Occipital lobe (tissue), 2 donors: ENCODE data around the gene CEBPE. TPM values are rescaled to one million over a fixed set of nuclear protein-coding genes. Genes with fewer than 3 reads are reported as not detected.

Experiments used
- DNase-seq: peaks from one replicate; lab custom pipeline; 2025; lab: John Stamatoyannopoulos, UW
- total RNA-seq: library from RNA; depleted of rRNA; stranded (reverse); fragments of >200 nt; gene quantifications from one replicate; pipeline ENCODE4 v1.2.3, GENCODE V29; 2014

The CEBPE gene
- total RNA-seq, 1 donor from 2014 or later: 0.31 TPM

DNA sequence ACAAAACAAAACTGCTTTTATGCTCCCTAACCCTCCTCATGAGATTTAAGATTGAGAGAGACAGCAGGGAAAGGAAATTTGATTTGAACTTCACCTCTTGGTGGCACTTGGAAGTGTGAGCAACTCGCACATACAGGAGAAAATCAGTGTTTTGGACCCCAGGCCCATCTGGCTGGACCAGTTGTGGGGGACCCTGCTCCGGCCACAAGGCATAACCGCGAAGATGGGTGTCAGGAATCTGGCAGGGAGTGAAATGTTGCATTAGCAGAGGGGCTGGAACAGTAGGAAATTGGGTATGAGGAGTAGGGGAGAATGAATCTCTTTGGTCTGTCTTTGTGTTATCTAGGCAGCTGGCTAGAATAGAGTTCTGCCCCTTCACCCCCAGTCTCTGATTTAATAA, 15.5 kb downstream of the CEBPE start:
- DNase-seq: no peak

GRCh38 chr14:23102801-23103200, 16.3 kb downstream of the CEBPE start:
- DNase-seq: no peak

GRCh38 chr14:23101986-23102625, 16.9 kb downstream of the CEBPE start:
- DNase-seq: no peak

DNA sequence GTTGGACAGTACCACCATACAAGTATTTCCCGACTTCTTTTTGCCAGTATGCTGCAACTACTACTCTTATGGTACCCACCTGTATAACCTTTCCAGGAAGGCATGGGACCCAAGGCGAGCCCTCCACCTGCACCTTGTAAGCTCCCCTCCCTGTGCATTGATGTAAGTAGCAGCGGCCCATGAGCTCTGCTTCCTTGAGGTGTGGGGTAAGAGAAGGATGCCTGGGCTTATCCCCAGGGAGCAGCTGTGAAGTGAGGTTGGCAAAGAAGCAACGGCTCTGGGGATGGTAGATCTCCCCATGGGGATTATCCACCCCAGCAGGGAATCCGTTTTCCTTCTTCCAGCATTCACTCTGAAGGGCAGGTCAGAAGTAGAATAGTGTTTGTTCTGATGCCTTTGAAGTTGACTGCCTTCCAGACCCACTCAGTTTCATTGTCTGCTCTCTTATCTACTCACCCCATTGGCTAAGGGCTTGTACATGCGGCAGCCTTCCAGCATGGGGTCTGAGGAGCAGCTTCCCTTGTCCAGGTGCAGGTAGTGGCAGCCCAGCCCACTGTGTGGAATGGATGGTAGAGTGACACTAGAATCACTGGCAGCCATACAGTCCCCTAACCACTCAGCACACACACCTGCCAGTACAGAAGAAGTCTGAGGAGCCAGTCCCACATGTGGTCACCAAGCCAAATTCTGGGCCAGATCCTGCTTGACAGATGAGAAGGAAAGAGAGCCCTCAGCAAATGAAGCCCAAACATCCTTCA, 17.7 kb downstream of the CEBPE start:
- DNase-seq: no peak

DNA sequence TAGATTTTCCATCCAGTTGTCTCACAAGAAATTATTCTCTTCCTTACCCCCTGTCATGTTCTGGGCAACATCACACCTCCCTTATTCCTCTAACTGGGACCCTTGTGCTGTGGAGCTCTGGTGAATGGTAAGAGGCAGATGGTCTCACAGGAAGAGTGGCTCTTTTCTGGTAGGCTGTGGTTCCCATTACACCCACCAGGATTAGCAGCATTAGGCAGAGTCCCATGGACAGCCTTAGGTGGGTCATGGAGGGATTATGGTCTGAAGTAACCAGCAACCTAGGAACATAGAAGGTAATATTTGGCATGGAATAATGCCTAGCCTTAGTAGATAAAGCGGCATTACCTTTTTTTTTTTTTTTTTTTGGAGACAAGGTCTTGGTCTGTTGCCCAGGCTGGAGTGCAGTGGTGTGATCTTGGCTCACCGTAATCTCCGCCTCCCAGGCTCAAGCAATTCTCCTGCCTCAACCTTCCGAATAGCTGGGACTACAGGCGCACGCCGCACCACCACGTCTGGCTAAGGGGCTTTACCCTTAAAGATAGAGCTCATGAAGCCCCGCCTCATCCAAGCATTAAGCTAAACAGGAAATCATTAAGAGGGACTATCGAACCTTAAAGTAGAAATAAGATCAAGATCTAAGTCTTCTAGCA, 19.7 kb downstream of the CEBPE start:
- DNase-seq: no peak

- DNase-seq: no peak
Measured at GRCh38 chr14:23097786-23098185, 21.3 kb downstream of the CEBPE start.

DNA sequence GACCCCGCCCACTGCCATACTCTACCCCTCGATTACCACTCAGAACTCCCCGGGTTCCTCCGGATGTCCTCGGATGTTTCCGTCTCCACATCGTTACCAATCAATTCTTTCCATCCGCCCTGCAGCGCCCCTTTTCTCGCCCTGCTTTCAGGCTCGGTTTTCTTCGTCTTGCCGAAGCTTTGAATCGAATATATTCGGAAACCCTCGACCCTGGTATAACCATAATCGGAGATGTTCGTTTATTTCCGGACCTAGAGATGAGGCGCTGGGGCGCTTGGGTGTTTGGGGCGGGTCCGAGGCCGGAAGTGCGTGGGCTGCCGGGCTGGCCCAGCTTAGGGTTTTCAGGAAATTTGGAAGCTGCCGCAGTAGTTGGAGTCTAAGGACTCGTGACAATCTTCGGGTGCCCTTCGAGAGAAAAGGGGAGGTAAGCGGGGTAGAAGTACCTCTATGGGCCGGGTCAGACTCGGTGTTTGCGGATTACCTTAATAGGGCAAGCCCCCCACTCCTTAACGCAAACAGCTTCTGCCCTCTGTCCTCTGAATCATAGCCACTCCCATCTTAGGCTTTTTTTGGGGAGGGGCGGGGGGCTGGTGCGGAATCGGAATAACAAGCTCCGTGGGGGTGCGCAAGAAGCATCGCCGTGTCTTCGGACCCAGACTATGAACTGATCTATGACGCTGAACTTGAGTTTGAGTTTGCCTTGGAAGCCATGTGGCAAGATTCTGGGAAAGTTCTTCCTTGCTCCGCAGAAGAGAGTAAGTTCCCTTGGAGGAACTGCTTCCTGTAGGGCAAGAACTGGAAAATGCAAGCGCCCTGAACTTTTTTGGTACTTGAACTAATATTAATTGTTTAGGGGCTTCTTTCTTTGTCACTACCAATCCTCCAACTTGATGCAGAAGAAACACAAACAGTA, 23.6 kb downstream of the CEBPE start, which contains the start of gene C14orf119:
Gene C14orf119 (plus strand): TSS at position 310 of the 913 bp plus-strand sequence. CDS start 2,154 bp downstream, outside the sequence.
- DNase-seq: no peak

GRCh38 chr14:23094666-23095195, 24.3 kb downstream of the CEBPE start, which contains the start of gene ACIN1:
Gene ACIN1, minus strand, starts transcription at chr14:23095136. Its CDS starts 24 bp downstream, at chr14:23095112.
- DNase-seq: no peak

DNA sequence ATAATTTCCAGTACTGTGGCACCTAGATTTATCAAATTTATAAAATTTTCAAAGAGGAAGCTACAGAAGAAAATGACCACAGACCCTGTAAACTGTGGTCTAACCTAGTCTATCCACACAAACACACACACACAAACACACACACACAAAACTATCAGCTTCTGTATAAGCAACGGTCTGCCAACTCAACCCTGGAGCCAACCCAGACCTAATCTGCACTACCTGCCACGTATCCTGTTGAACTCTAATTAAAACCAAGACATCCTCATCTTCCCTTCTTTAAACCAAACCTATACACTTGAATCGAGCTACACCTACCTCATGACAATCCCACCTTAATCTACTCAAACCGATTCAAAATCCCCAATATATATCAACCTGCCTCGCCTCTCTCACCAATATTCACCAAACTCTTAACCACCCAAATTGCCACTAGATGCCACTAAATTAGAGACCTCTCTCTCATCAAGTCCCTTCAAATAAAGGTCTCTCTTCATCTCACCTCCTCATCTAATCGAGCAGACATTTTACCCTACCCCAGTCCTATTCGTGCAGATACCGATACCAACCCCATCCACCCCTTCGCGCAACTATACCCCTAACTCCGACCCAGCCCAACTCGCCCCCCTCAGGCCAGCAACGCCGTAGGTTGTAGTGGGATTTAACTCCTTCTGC, 24.9 kb downstream of the CEBPE start:
- DNase-seq: no peak

DNA sequence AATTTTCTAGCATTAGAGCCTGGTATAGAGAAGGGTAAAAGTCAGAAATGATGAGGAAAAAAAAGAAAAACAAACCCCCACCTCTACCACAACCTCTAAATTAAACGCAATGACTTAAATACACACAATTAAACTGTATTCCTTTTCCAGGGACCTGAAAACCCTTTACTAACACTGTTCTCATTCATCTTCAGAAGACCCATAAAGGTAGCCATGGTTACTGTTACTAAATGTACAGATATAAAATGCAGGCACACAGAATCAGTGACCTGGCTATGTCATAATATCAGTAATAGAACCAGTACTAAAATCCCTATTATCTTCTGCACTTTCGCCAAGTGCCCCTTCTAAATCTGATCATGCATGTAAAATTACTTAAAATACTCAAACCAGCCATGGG, 25.5 kb downstream of the CEBPE start:
- DNase-seq: no peak

- DNase-seq: no peak
Measured at GRCh38 chr14:23093104-23093503, 26.0 kb downstream of the CEBPE start.

DNA sequence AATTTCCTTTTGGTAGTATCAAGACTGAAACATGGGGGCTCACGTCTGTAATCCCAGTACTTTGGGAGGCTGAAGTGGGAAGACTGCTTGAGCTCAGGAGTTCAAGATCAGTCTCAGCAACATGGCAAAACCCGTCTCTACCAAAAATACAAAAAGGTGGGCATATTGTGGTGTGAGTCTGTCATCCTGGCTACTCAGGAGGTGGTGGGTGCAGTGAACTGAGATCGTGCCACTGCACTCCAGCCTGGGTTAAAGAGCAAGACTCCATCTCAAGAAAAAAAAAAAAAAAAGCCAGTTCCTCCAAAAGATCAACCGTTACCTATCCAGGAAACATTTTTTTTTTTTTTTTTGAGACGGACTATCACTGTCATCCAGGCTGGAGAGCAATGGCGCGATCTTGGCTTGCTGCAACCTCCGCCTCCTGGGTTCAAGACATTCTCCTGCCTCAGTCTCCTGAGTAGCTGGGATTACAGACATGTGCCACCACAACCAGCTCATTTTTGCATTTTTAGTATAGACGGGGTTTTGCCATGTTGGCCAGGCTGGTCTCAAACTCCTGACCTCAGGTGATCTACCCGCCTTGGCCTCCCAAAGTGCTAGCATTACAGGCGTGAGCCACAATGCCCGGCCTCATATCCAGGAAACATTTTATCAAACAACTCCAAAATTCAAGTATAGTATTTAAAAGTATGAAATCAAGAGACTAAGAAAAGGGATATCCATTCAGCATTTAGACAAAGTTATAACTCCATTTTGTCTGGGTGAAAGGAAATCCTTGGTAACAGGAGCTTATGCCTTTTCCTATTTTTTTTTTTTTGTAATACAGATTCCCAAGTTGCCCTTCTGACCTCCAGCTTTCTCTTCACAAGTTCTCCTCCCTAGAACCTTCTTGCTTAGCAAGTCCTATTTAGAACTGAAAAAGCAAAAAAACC, 27.5 kb downstream of the CEBPE start:
- DNase-seq: no peak

GRCh38 chr14:23090254-23090636, 28.8 kb downstream of the CEBPE start:
- DNase-seq: no peak

GRCh38 chr14:23089498-23090253, 29.4 kb downstream of the CEBPE start:
- no peak for DNase-seq

DNA sequence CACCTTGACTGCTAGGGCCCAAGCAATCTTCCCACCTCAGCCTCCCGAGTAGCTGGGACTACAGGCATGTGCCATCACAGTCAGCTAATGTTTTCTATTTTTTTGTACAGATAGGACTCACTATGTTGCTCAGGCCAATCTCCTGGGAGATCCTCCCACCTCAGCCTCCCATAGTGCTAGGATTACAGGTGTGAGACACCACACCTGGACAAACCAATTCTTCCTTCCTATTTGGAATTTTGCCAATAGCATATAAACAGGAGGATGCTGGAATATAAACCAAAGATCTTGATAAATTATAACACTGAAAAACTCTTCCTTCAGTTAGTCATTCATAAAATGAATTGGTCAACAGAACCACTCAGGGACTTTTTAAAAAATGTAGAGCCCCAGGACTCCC, 32.5 kb downstream of the CEBPE start:
- DNase-seq: no peak

DNA sequence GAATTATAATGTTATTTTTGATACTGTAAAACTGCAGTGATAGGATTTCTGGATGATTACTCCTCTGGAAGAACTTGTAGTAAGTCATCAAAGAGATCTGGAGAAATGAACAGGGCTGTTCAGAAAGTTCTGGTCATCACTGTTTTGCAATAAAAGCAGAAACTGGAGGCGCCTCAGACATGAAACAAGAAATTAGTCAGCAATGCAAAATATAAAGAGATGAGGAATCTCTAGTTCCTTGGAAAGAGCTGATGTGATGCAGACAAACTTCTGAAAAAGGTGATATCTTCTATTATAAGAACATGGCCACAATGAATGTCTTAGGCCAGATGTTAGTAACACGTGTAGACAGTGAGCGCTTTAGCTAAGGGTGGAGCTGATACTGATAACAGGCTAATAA, 33.6 kb downstream of the CEBPE start:
- no peak for DNase-seq

- no peak for DNase-seq
Measured at GRCh38 chr14:23080474-23080873, 38.6 kb downstream of the CEBPE start.

DNA sequence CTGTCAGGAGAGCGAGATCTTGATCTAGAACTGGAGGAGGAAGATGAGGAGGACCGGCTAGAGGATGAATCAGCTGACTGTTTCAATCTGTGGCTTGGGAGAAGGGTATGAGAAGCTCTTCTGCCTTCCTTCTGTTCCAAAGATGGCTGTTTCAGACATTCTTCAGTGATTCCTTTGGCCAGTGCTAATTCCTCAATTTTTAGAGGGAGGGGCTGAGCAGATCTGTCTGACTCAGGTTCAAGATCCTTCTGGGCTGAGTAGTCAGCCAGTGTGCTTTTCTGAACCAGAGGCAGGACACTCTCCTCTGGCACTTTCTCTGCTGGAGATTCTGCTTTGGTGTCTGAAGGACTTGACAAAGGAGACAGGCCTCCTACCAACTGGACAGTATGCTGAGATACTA, 39.3 kb downstream of the CEBPE start:
- no peak for DNase-seq

DNA sequence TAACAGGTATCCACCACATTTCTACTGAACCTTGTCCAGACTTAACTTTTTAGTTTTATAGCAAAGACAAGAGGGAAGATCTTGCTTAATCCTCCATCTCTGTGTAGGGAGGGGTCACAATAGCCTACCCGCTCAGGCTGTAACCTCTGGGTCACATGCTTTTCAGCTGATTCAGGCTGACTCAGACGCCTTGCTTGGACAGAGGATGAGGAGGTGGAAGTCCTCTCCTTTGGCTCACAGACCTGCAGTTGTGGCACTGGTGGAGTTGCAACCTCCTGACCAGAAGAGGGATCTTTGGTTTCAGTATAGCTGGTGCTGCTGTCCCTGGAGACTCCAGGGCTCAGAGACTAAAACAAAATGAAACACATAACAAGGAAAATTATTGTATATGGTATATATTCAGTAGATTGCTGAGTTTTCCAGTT, 40.4 kb downstream of the CEBPE start:
- no peak for DNase-seq
